Skin of body (tissue), 2 donors: ENCODE data around the gene MNAT1. TPM values are rescaled to one million over a fixed set of nuclear protein-coding genes. Genes with fewer than 3 reads are reported as not detected.
A peak's percentile ranks its signal among the peaks of the same experiment; 100 is the strongest.
"Not testable (repeated sequence)": the region's sequence is repeated elsewhere in the genome, so short reads cannot be mapped to it uniquely, and the experiment has no call there.

Experiments used
- DNase-seq: peaks from one replicate; lab custom pipeline; 2025; lab: John Stamatoyannopoulos, UW
- total RNA-seq: library from RNA; depleted of rRNA; stranded (reverse); fragments of >200 nt; gene quantifications from one replicate; pipeline ENCODE4 v1.2.3, GENCODE V29; 2014

MNAT1 gene
- total RNA-seq, 1 donor from 2014 or later: 53.3 TPM

DNA sequence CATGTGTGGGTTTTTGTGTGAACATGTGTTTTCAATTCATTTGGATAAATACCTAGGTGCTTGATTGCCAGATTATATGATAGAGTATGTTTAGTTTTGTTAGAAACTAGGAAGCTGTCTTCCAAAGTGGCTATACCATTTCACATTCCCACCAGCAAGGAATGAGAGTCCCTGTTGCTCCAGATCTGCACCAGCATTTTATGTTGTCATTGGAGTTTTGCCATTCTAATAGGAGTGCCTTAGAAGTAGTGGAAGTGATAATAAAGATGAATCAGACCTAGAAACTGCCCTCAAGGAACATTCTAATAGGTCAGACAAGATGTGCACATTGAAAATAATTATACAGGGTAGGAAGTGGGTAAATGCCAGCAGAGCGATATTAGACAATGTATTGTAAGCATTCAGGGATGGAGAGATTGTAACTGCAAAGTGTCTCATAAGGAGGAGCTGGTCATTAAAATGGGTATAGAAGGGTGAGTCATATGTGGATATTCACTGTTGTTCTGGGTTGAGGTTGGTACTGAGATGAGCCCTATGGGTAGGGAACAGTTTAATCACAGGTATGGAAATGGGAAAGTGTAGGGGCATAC lies 71.4 kb downstream of the MNAT1 start:
- DNase-seq: no peak

DNA sequence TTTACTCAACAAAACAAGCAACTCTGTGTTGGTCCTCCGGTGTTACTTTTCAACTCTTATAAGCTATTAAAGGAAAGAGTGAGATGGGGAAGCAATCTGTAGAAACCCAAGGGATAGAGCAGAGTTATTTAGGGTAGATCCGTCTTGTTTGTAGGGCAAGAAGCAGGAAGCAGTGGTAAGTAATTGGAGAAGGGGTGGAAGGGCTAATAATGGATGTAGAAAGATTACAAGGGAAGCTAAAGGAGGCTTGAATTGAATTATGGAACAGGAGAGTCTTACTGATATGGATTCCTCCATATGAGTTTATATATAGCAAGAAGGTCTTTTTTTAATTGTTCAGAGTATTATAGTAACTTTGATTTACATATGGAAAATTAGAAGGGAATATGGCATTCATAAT lies 72.7 kb downstream of the MNAT1 start:
- no peak for DNase-seq

DNA sequence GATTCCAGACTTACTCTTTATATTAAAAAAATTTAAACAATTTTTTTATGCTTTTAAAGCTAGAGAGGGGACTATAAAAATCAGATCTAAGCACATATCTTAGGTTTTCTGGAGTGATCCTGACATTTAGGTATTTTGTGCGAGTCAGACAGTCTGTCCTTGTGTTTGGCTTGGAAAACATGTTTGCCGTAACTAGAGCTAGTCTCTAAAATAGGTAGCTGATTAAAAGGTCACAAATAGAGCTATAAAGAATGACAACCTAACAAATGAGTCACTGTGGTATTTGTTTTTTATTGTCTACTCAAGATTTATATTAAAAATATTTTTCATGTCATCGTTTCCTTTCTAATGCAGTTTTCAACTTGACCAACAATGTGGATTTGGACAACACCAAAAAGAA lies 73.4 kb downstream of the MNAT1 start:
- DNase-seq: no peak

DNA sequence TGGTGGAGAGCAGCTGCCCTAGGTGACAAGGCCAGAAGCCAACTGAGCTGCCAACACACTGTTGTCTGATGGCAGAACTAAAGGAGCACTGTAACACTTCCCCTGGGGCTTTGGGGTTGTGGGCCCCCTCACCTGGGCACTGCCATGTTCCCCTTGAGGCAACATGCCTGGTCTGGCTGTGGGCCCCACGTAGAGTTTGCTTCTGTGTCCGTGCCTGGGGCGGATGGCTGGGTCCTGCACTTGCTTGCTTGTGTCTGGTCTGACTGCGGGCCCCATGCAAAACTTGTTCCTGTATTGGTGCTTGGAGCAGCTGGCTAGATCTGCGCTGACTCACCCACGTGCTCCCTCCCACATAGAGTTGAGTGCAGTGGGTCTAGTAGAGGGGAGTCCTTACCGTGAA lies 78.4 kb downstream of the MNAT1 start:
- no peak for DNase-seq

DNA sequence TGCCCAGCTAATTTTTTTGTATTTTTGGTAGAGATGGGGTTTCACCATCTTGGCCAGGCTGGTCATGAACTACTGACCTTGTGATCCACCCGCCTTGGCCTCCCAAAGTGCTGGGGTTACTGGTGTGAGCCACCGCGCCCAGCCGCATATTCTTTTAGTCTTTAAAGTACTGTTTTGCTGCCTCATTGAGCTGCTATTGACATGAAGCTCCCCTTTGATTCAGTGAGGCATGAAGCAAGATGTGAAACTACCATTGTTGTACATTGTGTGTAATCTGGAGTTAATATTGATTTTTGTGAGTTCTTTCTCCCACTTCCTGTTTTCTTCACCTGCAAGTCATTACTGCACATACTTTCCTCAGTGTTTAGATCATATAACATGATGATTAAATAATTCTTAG lies 80.8 kb downstream of the MNAT1 start:
- peak; percentile 18 for DNase-seq

DNA sequence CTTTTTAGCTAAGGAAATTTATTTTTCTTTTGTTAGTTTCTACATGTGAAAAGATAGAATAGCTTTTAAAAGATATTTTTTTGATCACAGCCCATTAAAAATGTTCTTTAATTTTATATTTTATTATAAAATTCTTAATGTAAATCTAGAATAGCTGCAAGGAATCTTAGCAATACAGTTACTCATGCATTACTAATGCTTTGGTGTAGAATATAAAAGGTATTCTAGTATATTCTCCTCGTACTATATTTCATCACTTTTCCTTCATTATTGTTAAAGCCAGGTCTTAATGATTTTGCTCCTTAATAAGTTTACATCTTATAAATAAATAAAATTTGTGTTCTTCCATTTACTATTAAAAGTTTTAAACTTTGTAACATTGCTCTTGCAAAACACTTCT lies 82.6 kb downstream of the MNAT1 start:
- DNase-seq: no peak

DNA sequence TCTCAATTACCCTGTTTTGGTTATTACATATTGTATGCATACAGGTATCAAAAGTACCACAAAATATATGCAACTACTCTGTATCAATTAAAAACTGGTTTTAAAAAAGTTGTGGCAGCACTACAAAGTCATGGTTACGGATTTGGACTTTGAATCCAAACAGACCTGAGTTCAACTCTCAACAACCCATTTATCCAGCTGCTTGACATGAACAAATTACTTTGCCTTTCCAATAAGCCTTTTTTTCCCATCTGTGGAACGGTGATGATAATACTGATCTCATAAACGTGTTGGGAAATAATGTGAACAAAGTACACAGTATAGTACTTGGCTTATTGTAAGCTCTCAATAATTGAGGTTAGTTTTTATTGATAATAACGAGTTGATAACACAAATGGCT lies 85.0 kb downstream of the MNAT1 start:
- DNase-seq: no peak

DNA sequence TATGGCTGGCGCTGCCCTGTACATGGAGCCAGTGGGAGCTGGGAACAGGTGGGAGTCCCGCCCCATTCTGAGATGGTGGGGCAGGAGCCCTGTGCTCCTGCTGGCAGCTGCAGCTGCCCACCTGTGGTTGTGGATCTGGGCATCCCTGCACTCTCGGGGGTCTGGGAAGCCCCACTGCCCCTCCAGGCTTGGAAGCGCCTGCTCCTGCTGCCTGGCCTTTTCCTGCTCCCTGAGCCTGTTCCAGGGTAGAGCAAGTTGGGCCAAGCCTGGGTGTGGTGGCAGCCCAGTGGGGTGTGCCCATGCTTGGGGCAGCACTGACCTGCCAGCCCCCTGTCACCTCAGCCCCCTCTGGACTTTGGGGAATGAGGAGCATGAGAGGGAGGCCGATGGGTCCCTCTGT lies 104.0 kb downstream of the MNAT1 start:
- DNase-seq: no peak

DNA sequence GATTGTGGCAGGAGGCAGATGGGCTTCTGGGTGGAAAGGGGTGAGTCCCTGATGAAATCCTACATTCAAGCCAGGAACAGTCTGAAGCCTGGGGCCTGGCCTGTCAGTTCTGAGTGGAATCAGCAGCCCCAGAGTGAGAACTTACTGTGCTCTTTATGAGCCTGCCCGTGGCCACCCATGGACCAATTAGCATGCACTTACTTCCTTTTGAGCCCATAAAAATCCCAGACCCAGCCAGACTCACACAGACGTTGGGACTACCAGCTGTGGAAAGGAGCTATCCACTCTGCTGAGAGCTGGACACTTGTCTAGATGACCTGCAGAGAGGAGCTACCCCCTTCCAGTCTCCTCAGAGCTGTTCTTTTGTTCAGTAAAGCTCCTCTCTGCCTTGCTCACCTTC lies 104.5 kb downstream of the MNAT1 start:
- no peak for DNase-seq

DNA sequence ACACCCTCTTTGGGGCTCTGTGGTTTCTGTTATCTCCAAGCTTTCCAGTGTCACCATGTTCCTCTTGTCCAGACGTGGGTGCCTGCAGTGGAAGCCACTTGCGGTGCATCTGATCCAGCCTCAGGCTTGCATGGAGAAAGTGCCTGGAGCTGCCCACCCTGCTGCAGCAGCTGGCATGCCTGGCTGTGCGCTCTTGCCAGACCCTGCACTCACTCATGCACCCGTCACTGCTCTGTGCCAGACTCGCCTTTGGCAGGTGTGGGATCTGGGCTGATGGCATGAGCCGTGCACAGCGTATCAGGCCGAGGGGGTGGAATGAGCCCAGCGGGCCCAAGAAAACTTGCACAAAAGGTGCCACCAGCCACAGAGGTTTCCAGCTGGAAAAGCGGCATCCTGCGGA lies 105.1 kb downstream of the MNAT1 start:
- DNase-seq: no peak

DNA sequence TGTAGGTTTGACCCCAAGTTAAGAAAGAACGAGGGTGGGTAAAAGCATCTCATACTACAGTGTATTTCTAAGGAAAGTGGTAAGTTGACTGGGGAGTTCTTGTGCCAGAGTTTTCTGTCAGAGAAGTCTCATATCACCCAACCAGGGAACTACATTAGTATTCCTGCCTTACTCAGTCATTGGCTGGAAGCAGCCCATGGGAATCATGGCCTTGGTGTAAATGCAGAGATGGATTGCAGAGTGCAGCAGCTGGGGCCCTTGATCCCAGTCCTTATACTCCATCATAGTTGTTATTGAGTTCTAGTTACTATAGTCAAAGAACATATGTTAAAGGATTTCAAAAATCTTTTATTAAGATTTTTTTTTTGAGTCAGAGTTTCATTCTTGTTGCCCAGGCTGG lies 105.8 kb downstream of the MNAT1 start:
- no peak for DNase-seq

DNA sequence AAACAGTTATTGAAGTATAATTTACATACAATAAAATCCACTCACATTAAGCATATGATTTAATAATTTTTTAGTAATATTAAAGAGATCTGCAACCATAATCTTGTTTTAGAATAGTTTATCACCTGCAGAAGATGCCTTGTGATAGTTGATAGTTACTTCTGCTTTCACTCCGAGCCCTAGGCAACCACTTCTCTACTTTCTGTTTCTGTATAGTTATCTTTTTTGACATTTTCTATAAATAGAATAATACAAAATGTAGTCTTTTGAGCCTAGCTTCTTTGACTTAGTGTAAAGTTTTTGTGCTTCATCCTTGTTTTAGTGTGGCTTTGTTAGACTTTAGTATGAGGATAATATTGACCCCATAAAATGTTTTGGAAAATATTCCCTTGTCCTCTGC lies 111.0 kb downstream of the MNAT1 start:
- DNase-seq: no peak

DNA sequence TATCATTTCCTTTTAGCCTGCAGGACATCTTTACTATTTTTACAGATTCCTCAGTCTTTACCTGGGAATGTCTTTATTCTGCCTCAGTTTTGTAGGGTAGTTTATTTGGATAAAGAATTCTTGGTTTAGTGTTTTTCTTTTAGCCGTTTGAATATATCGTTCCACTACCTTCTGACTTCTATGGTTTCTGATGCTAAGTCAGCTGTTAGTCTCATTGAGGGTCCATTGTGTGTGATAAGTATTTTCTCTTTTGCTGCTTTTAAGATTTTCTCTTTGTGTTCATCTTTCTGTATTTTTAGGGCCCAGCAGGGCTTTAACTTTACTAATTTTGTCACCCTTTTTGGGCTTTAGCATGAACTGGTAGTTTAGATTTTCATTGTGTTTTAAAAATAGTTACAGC lies 113.5 kb downstream of the MNAT1 start:
- DNase-seq: no peak

DNA sequence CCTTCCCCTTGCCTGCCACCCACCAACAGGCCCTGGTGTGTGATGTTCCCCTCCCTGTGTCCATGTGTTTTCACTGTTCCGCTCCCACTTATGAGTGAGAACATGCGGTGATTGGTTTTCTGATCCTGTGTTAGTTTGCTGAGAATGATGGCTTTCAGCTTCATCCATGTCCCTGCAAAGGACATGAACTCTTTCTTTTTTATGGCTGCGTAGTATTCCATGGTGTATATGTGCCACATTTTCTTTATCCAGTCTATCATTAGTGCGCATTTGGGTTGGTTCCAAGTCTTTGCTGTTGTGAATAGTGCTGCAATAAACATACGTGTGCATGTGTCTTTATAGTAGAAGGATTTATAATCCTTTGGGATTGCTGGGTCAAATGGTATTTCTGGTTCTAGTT lies 117.1 kb downstream of the MNAT1 start:
- DNase-seq: not testable (repeated sequence)

DNA sequence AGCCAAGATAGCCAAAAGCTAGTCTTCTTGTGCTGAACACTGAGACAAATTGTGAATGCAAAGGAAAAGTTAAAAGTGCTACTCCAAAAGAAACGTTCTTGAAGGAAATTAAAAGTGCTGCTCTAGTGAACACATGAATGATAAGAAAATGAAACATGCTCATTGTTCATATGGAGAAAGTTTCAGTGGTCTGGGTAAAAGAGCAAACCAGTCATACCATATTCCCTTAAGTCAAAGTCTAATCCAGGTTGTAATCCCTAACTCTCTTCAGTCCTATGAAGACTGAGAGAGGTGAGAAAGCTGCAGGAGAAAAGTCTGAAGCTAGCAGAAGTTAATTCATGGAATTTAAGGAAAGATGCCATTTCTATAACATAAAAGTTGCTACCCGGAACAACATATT lies 121.5 kb downstream of the MNAT1 start:
- DNase-seq: no peak

DNA sequence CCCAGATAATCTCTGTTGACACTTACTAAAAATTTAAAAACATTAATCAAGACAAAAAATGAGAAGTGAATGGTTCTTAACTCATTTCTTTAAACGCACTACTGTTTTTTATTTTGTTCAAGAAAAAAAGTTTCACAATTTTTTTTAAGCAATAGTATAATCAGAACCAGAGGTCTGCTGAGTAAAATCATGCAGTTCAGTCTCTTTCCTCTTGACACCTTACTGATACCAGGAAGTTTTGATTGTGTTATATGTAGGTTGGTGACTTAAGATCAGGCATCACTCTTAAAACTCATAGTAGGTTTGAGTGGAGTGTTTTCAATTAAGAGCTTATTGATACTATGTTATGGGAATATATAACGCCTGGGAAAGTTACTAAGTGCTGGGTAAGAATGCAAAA lies 125.0 kb downstream of the MNAT1 start:
- no peak for DNase-seq

DNA sequence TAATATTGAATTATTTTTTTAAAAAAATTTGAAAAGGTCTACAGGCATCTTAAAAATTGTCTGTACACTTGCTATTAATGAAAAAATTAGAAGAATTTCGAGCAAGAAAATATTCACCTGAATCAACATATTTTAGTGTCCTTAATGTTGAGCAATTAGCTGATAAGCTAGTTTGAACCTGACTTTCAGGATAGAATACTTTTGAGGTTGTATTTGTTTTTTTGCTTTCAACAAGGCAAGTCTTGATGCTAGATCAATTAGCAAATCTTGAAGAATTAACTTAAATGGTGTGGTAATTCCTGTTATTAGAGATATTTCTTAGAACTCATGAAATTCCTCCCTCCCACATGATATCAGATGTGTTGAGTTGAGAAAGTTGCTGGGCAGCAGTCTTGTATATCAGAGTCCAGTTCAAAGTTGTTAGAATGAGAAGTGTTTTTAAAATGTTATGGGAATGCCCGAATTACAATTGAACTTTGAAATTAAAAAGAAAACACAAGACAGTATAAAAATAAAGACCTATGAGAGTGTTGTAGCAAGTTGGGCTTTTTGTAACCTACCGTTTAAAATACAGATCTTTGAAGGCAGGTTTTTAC lies 127.1 kb downstream of the MNAT1 start:
- DNase-seq: no peak

DNA sequence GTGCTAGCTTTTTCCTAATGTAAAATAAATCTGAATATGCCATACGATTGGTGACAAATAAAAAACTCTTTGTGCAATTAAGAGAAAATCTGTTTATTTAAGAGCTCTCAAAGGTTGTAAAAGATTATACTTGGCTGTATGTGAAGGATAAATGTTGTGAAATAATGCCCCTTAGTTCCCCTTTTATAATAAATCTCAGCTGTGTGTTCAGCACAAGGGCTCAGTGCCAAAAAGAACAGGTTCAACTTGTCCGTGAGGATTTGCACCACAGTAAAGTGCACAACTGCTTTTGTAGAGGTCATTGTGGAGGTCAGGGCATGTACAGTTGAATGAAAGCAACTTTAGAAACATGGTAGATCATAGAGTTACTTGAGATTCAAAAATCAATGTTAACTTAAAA lies 127.7 kb downstream of the MNAT1 start:
- peak; percentile 41 for DNase-seq

DNA sequence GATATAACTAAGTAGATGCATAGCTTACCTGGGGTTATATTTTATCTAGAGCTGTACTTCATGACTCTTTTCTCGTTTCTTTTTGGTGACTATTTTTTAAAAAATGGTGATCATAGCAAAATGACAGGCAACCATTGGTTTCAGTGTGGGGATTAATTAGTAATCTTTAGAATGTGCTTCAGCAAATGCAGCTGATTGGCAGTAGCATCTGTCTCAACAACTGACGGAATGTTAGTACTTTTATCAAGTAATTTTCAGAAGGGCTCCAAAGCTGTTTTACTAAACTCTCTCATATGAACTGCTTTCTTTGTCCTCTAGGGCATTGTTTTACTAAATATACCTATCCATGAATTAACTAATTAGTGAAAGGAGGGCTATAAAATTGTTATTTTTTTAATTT lies 128.7 kb downstream of the MNAT1 start:
- no peak for DNase-seq

DNA sequence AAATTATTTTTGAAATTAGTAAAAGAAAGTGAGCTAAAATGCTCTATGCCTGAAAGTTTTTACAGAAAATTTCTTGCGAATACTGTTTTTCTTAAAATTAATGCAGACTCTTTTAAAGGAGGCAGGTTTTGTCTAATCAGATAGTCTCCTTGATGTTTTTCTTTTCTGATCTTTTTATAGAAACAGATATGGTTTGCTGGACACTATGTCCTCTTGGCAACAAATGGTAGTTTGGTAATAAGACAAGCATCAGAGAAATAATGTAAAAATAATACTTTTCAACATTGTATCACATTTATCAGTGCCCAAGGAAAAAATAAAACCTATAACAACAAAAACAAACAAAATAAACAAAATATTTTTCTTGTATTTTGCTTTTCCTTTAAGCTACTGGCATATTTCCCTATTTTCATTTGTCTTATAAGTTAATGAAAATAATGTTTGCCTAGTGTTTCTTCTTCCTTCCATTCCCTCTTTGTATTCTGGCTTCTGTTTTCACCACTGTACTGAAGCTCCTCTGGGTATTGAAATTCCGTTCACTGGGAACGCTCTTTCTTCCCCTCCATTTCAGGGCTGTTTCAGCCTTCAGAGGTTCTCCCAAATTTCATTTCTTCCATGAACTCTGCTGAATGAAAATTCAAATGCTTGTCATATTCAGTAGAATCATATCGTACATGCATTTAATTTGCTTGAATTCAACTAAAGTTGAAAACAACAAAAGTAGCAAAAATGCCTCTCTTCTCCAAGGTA lies 131.0 kb downstream of the MNAT1 start:
- no peak for DNase-seq

DNA sequence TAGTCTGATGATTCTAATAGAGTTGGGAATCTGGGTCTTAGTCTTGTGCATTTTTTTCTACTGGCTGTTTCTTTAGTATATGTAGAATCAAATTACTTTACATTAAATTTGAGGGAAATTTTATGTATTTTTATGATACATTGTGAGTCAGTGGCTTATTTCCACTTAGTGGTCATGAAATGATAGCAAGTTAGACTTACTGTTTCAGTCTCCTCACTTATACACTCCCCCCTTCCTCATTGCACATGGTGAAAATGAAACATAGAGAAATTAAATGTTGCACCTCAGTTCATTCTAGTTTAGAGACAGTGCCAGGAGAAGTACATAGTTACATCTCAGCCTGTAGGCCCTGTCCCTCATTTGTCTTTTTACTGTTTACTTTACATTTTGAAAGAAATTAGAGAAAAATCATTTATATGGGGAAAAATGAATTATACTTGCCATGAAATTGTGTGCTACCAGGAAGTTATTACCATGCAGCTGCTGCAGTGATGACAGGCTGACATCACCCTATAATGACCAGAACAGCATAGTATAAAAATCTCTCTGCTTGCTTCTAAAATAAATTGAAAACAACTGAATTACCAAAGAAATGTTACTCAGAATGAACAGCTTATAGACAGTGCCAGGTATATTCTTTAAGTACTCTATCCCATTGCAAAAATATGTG lies 133.1 kb downstream of the MNAT1 start:
- no peak for DNase-seq

DNA sequence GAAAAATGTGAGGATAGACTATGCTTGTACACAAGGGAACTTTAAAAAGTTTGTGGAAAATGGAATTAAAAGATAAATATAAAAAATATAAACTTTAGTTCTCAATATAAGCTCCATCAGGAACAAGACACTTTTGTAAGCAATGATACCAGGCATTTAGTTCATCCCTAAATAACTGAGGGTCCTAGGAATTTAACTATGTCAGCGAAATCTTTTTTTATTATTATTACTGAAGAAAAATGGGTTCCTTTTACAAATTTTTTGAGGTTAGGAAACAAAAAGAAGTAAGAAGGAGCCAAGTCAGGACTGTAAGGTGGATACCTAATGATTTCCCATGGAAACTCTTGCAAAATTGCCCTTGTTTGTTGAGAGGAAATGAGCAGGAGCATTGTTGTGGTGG lies 143.6 kb downstream of the MNAT1 start:
- DNase-seq: no peak

DNA sequence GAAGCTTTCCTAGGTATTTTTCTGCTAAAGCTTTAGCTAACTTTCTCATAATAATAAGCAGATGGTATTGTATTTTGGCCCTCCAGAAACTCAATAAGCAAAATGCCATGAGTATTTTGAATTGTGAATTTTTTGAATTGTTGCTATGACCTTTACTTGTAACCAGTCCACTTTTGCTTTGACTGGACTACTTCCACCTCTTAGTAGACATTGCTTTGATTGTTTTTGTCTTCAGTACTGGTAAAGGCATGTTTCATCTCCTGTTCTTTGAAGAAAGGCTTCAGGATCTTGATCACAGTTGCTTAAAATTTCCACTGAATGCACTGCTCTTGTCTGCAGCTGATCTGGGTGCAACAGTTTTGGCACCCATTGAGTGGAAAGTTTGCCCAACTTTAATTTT lies 144.0 kb downstream of the MNAT1 start:
- DNase-seq: peak; percentile 18
